ENCODE measurements around the gene MAPT. TPM values are rescaled to one million over a fixed set of nuclear protein-coding genes. Genes with fewer than 3 reads are reported as not detected.
A peak's percentile ranks its signal among the peaks of the same experiment; 100 is the strongest.

The MAPT gene
- 1 to 10 TPM in 1 of 3 donors, under 1 TPM in 2; 0.14 to 1.3 (median 0.58) TPM for total RNA-seq
- 0.11 TPM for total RNA-seq (2013)

- ATAC-seq = peak; percentile 94 to 97 (median 95)
- intact Hi-C loops (cut with micrococcal nuclease) = no loop called here
- 2% methylated on average over 97 of the region's 97 CpGs for WGBS (ENCODE audit: insufficient coverage)
- no peaks in the 10 kb centered on the region for H3K36me3 ChIP-seq (ENCODE audit: control insufficient read depth, insufficient read depth, low read length)
- peaks cover 33% of the 10 kb centered on the region for H3K27me3 ChIP-seq (ENCODE audit: control insufficient read depth, insufficient read depth, low read length)
- peak; percentile 84 for TF ChIP-seq CTCF (IDR thresholded peaks at IDR 0.05)
- peak; percentile 82 to 91 for DNase-seq
- H3K4me1 ChIP-seq (ENCODE audit: control insufficient read depth, insufficient read depth, low read length) = peaks cover 31% of the 10 kb centered on the region
- H3K9me3 Mint-ChIP-seq = no peaks in the 10 kb centered on the region
- H3K4me1 Mint-ChIP-seq = peaks cover 5 to 13% of the 10 kb centered on the region in 2 donors
- no peaks in the 10 kb centered on the region for H3K36me3 Mint-ChIP-seq
- H3K27me3 Mint-ChIP-seq (ENCODE audit: low read depth in 2 of 2) = peaks cover 23 to 25% of the 10 kb centered on the region in 2 donors
- peak within 1 kb of the TSS; percentile 93 for H3K4me3 Mint-ChIP-seq
- H3K9me3 ChIP-seq (ENCODE audit: control insufficient read depth, insufficient read depth, low read length) = no peaks in the 10 kb centered on the region
- H3K27ac Mint-ChIP-seq = peak within 1 kb of the TSS; percentile 63 to 84
- H3K4me3 ChIP-seq (ENCODE audit: low read length) = peak within 1 kb of the TSS; percentile 55
- no peak within 1 kb of the TSS for H3K27ac ChIP-seq (ENCODE audit: low read length)
Measured at GRCh38 chr17:45894022-45894784, at the start of gene MAPT. MAPT (plus strand) TSS chr17:45894554; CDS start chr17:45962338, 67,784 bp downstream.

- no peaks in the 10 kb centered on the region for H3K4me1 Mint-ChIP-seq
- H3K27ac Mint-ChIP-seq = no peak within 1 kb of the TSS
- intact Hi-C loops (cut with micrococcal nuclease) = no loop called here
- no peak for ATAC-seq
- 87% methylated on average over 25 of the region's 25 CpGs for WGBS (ENCODE audit: insufficient coverage)
- Histone ChIP-seq H3K27ac (ENCODE audit: low read length) (no peak within 1 kb of the TSS), H3K4me1 (ENCODE audit: control insufficient read depth, insufficient read depth, low read length) (no peaks in the 10 kb centered on the region), H3K9me3 (ENCODE audit: control insufficient read depth, insufficient read depth, low read length) (no peaks in the 10 kb centered on the region), H3K36me3 (ENCODE audit: control insufficient read depth, insufficient read depth, low read length) (no peaks in the 10 kb centered on the region), H3K27me3 (ENCODE audit: control insufficient read depth, insufficient read depth, low read length) (no peaks in the 10 kb centered on the region), H3K4me3 (ENCODE audit: low read length) (no peak within 1 kb of the TSS)
- no peak within 1 kb of the TSS for H3K4me3 Mint-ChIP-seq
- no peak for DNase-seq
- H3K9me3 Mint-ChIP-seq = no peaks in the 10 kb centered on the region
- H3K27me3 Mint-ChIP-seq (ENCODE audit: low read depth in 2 of 2) = peaks cover 0 to 3% of the 10 kb centered on the region in 2 donors
- no peak for TF ChIP-seq CTCF (IDR thresholded peaks at IDR 0.05)
- H3K36me3 Mint-ChIP-seq = no peaks in the 10 kb centered on the region
Measured at GRCh38 chr17:45844695-45845375, 49.5 kb upstream of the MAPT start, which contains the start of gene SPPL2C. SPPL2C (plus strand) TSS chr17:45844881; CDS start chr17:45844907, 26 bp downstream.

GRCh38 chr17:45845376-45846185 lies 48.8 kb upstream of the MAPT start:
- WGBS (ENCODE audit: insufficient coverage) = 91% methylated on average over 35 of the region's 35 CpGs
- Histone ChIP-seq H3K27ac (ENCODE audit: low read length) (no peak overlapping the region), H3K36me3 (ENCODE audit: control insufficient read depth, insufficient read depth, low read length) (no peaks in the 10 kb centered on the region), H3K27me3 (ENCODE audit: control insufficient read depth, insufficient read depth, low read length) (no peaks in the 10 kb centered on the region), H3K4me3 (ENCODE audit: low read length) (no peak overlapping the region), H3K9me3 (ENCODE audit: control insufficient read depth, insufficient read depth, low read length) (no peaks in the 10 kb centered on the region), H3K4me1 (ENCODE audit: control insufficient read depth, insufficient read depth, low read length) (no peaks in the 10 kb centered on the region)
- no peak for TF ChIP-seq CTCF (IDR thresholded peaks at IDR 0.05)
- H3K9me3 Mint-ChIP-seq = no peaks in the 10 kb centered on the region
- no peaks in the 10 kb centered on the region for H3K36me3 Mint-ChIP-seq
- peaks cover 0 to 6% of the 10 kb centered on the region in 2 donors for H3K27me3 Mint-ChIP-seq (ENCODE audit: low read depth in 2 of 2)
- no peak for DNase-seq
- no peaks in the 10 kb centered on the region for H3K4me1 Mint-ChIP-seq
- no peak overlapping the region for H3K4me3 Mint-ChIP-seq
- no peak for ATAC-seq
- no peak overlapping the region for H3K27ac Mint-ChIP-seq
- intact Hi-C loops (cut with micrococcal nuclease) = no loop called here

Data from natural killer cell (primary cell).